ENCODE data around the gene ARAP2. TPM values are rescaled to one million over a fixed set of nuclear protein-coding genes. Genes with fewer than 3 reads are reported as not detected.

ARAP2 gene
- total RNA-seq, 1 donor from 2014 or later, result 0.93 TPM

- Mint-ChIP-seq H3K36me3 (ENCODE audit: low read depth) (no peaks in the 10 kb centered on the region), H3K27ac (ENCODE audit: unreplicated experiment) (no peak overlapping the region), H3K4me3 (no peak overlapping the region)
These were observed 217.9 kb downstream of the ARAP2 start for GRCh38 chr4:36026348-36026880.

DNA sequence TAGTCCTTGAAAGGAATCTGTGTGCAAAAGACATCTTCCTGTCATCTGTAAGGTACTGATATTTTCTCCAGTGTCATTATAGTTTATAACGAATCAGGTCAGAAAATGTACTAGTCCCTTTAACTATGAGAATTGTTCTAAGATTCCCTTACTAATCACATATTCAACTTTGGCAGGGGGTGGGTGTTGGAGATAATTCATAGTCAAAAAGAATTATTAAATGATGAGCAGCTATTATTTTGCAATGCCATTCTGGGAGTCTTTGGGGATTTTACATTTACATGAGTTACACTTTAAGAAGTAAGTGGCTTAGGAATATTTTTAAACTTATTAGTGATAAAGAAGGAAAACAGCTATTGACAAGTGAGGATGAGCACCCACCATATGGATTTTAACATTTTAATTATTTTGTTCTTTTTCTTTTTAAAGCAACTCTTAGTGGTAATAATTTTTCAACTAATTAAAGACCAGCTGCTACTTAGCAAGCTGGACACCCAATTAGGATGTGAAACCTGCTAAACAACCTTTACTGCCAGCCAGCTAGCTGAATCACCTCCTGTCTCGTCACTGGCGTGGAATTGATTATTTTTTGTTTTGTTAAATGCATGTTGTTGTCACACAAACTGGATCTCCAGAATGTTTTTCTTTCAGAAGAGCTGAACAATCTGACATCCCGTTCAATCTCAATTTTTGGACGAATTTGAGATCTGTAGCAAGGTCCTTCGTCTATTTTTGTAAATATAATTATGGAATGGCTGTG is 219.2 kb downstream of the ARAP2 start:
- no peak for DNase-seq (ENCODE audit: low read depth, low spot score)
- no peak for TF ChIP-seq CTCF (conservative IDR thresholded peaks at IDR 0.05)
- no peaks in the 10 kb centered on the region for H3K36me3 Mint-ChIP-seq (ENCODE audit: low read depth)
- H3K4me1 Mint-ChIP-seq, result peaks cover 14% of the 10 kb centered on the region
- H3K27ac Mint-ChIP-seq (ENCODE audit: unreplicated experiment), result no peak overlapping the region
- peaks cover 4% of the 10 kb centered on the region for H3K9me3 Mint-ChIP-seq
- no peaks in the 10 kb centered on the region for H3K27me3 Mint-ChIP-seq (ENCODE audit: low read depth)
- H3K4me3 Mint-ChIP-seq, result no peak overlapping the region

More at GRCh38 chr4:36026348-36026880, 217.9 kb downstream of the ARAP2 start:
- no peak for TF ChIP-seq CTCF (conservative IDR thresholded peaks at IDR 0.05)
- DNase-seq (ENCODE audit: low read depth, low spot score), result no peak
- peaks cover 4% of the 10 kb centered on the region for H3K9me3 Mint-ChIP-seq
- no peaks in the 10 kb centered on the region for H3K27me3 Mint-ChIP-seq (ENCODE audit: low read depth)
- peaks cover 14% of the 10 kb centered on the region for H3K4me1 Mint-ChIP-seq

DNA sequence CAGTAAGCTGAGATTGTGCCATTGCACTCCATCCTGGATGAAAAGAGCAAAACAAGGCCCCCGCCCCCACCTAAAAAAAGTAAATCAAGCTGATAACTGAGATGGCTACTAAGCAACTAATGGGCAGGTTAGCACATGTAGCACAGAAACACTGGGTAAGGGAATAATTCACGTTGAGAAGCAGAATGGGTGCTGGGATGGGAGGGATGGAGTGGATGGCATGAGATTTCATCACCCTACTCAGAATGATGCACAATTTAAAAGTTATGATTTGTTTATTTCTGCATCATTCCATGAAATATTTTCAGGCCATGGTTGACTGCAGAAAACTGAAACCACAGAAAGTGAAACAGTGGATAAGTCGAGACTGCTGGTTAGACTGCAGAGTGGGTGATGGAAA is 224.0 kb downstream of the ARAP2 start:
- no peak overlapping the region for H3K27ac Mint-ChIP-seq (ENCODE audit: unreplicated experiment)
- no peaks in the 10 kb centered on the region for H3K4me1 Mint-ChIP-seq
- no peak overlapping the region for H3K4me3 Mint-ChIP-seq
- H3K9me3 Mint-ChIP-seq, result no peaks in the 10 kb centered on the region
- no peak for TF ChIP-seq CTCF (conservative IDR thresholded peaks at IDR 0.05)
- H3K36me3 Mint-ChIP-seq (ENCODE audit: low read depth), result no peaks in the 10 kb centered on the region
- no peak for DNase-seq (ENCODE audit: low read depth, low spot score)
- no peaks in the 10 kb centered on the region for H3K27me3 Mint-ChIP-seq (ENCODE audit: low read depth)

Other genes starting within 250 kb of the ARAP2 start
- gene DTHD1, start 37.1 kb upstream of the ARAP2 start, total RNA-seq, result not detected in 2 replicates